Left ventricle myocardium inferior (tissue), 1 donor: ENCODE measurements around the gene SFXN1. TPM values are rescaled to one million over a fixed set of nuclear protein-coding genes. Genes with fewer than 3 reads are reported as not detected.

Experiments used
- DNase-seq: peaks from one replicate; pipeline ENCODE4 v3.0.0-alpha.2; 2020
- H3K27ac ChIP-seq: fragments of 200-600 bp; replicated peaks from 2 replicates; pipeline ENCODE4 v1.8.0; 2021
- H3K27me3 ChIP-seq: fragments of 200-600 bp; 2 replicates; pipeline ENCODE4 v1.8.0; 2021; ENCODE audit warnings: low read depth
- H3K36me3 ChIP-seq: fragments of 200-600 bp; 2 replicates; pipeline ENCODE4 v1.8.0; 2021
- H3K4me1 ChIP-seq: fragments of 200-600 bp; 2 replicates; pipeline ENCODE4 v1.8.0; 2021
- H3K4me3 ChIP-seq: fragments of 200-600 bp; 2 replicates; pipeline ENCODE4 v1.8.0; 2021; ENCODE audit warnings: mild to moderate bottlenecking, moderate library complexity
- H3K9me3 ChIP-seq: fragments of 200-600 bp; replicated peaks from 2 replicates; pipeline ENCODE4 v1.8.0; 2021
- intact Hi-C: fragments of 100-400 bp; cut with micrococcal nuclease; formaldehyde crosslinking; loops from one replicate; pipeline ENCODE4 v1.11.0; 2022
- total RNA-seq: library from RNA; stranded (reverse); fragmentation: NEBNext Ultra II Directional; extraction: Animal tissue kit (Norgen Biotek cat#: 25700); gene quantifications from one replicate; pipeline ENCODE4 v1.2.1, GENCODE V29; 2021
- TF ChIP-seq, protein P1 (sequence below): fragments of 200-600 bp; IDR thresholded peaks from 2 replicates; pipeline ENCODE4 v1.8.0; 2021; ENCODE audit warnings: antibody characterized with exemption, mild to moderate bottlenecking, borderline replicate concordance
- donor health status: DM: no; HTN: yes; CAD: no; lungs with severe emphysema.

SFXN1 gene
- total RNA-seq, 1 donor from 2014 or later: 37.2 TPM

DNA sequence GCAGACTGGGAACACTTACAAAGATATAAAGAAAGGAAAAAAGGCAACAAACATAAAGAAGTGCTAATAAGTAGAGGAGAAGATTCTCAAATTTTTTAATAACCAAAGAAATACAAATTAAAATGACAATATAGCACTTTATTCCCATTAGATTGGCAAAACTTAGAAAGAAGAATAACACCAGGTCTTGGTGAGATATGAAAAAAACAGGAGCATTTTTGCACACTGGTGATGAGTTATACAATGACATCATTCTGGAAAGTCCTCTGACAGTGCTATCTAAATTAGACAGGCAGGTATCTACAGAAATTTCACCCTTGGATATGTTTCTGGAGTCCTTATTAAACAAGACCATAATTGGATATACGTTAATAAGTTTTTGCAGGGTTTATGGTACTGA is 9.5 kb upstream of the SFXN1 start:
- no peak for DNase-seq
- Histone ChIP-seq H3K36me3 (no peaks in the 10 kb centered on the region), H3K27me3 (peaks cover 36% of the 10 kb centered on the region), H3K27ac (no peak overlapping the region), H3K9me3 (no peaks in the 10 kb centered on the region), H3K4me1 (no peaks in the 10 kb centered on the region), H3K4me3 (no peak overlapping the region)
- TF ChIP-seq, protein P1, sequence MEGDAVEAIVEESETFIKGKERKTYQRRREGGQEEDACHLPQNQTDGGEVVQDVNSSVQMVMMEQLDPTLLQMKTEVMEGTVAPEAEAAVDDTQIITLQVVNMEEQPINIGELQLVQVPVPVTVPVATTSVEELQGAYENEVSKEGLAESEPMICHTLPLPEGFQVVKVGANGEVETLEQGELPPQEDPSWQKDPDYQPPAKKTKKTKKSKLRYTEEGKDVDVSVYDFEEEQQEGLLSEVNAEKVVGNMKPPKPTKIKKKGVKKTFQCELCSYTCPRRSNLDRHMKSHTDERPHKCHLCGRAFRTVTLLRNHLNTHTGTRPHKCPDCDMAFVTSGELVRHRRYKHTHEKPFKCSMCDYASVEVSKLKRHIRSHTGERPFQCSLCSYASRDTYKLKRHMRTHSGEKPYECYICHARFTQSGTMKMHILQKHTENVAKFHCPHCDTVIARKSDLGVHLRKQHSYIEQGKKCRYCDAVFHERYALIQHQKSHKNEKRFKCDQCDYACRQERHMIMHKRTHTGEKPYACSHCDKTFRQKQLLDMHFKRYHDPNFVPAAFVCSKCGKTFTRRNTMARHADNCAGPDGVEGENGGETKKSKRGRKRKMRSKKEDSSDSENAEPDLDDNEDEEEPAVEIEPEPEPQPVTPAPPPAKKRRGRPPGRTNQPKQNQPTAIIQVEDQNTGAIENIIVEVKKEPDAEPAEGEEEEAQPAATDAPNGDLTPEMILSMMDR: no peak
- intact Hi-C loops: no loop called here

DNA sequence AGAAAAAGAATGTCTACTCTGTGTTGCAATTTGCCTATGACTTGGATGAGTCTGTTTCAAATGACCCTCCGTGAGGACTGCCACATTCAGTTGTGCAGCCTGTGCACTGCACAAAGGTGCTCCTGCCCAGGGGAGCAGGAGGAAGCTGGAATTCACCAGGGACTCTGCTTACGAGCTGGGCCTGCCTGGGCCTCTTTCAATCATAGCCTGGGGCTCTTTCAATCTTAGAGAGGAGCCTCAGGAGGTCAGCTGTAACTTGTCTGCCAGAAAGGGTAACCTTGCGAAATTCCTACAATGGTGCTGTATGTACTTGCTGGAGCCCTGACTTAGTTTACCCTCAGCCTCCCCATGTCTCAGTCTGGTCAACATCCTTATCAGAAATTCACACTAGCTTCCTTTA is 8.4 kb upstream of the SFXN1 start:
- Histone ChIP-seq H3K36me3 (no peaks in the 10 kb centered on the region), H3K4me3 (no peak overlapping the region), H3K4me1 (no peaks in the 10 kb centered on the region), H3K27ac (no peak overlapping the region), H3K9me3 (no peaks in the 10 kb centered on the region), H3K27me3 (peaks cover 42% of the 10 kb centered on the region)
- intact Hi-C loops: no loop called here
- TF ChIP-seq, protein P1: no peak
- no peak for DNase-seq

DNA sequence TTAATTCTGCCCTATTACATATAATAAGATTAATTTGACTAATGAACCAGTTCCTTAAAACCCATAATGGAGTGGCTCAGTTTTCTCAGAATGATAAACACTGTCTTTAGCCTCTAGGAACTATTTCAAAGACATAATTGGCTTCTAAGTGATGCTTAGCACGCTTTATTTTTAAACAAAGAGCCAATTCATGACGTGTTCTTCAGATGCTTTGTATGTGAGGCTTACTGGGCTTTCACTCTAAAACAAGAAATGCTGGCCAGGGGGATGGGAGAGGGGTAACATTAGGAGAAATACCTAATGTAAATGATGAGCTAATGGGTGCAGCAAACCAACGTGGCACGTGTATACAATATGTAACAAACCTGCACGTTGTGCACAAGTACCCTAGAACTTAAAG is 7.6 kb upstream of the SFXN1 start:
- no peak for DNase-seq
- TF ChIP-seq, protein P1: no peak
- no peaks in the 10 kb centered on the region for H3K9me3 ChIP-seq
- intact Hi-C loops: no loop called here
- no peak overlapping the region for H3K27ac ChIP-seq
- H3K4me1 ChIP-seq: no peaks in the 10 kb centered on the region
- H3K36me3 ChIP-seq: no peaks in the 10 kb centered on the region
- H3K4me3 ChIP-seq: no peak overlapping the region
- H3K27me3 ChIP-seq: peaks cover 42% of the 10 kb centered on the region

DNA sequence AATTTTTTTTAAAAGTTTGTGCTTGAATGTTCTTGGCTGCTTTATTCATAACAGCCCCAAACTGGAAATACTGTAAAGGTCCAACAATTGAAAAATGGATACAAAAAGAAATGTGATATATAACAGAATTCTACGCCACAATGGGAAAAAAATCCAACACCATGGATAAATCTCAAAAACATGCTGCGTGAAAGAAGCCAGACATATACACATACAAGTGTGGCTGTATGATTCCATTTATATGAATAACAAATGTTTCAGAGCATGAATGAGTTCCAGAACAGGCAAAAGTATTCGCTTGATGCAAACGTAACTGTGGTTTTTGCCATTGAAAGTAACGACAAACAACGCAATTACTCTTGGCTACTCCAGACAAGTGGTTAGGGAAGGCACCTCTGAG is 7.2 kb upstream of the SFXN1 start:
- H3K4me1 ChIP-seq: no peaks in the 10 kb centered on the region
- TF ChIP-seq, protein P1: no peak

DNA sequence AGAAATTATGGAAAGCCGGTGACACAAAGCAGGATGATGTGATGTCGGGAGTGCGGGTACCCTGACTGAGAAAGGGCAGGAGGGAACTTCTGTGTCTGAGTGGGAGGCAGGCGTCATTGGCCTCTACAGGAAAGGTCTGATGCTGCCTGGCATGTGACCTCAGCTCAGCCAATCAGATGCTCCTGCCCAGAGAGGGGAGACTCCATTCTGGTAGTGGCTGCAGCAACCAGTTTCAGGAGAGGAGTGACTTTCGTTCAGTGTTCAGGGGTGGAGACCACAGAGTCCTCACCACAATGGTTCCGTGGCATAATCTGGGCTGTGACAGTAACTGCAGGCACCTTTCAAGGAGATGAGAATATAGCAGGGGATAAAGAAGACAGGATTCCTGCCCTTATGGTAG is 6.7 kb upstream of the SFXN1 start:
- DNase-seq: no peak
- Histone ChIP-seq H3K9me3 (no peaks in the 10 kb centered on the region), H3K4me1 (no peaks in the 10 kb centered on the region), H3K27ac (no peak overlapping the region), H3K27me3 (peaks cover 35% of the 10 kb centered on the region), H3K4me3 (no peak overlapping the region), H3K36me3 (no peaks in the 10 kb centered on the region)
- TF ChIP-seq, protein P1: no peak
- intact Hi-C loops: no loop called here

More for the DNA sequence above, 7.2 kb upstream of the SFXN1 start:
- H3K27me3 ChIP-seq: peaks cover 39% of the 10 kb centered on the region
- no peaks in the 10 kb centered on the region for H3K36me3 ChIP-seq
- no peak for DNase-seq
- intact Hi-C loops: no loop called here
- H3K9me3 ChIP-seq: no peaks in the 10 kb centered on the region
- H3K27ac ChIP-seq: no peak overlapping the region
- H3K4me3 ChIP-seq: no peak overlapping the region

DNA sequence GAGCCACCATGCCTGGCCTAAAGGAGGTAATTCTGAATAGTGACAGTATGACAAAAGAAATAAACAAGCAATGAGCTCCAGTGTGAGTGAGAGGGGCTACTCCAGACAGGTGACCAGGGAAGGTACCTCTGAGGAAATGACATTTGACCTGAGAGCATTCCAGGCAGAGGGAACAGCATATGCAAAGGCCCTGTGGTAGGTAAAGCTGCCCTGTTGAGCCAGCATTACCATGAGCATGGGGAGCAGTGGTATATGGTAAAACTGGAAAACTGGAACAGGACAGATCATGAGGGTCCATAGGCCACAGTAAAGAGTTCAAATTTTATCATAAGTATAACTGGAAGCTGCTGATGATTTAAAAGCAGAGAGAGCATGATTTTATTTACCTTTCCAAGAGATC is 6.0 kb upstream of the SFXN1 start:
- TF ChIP-seq, protein P1: no peak
- H3K4me3 ChIP-seq: no peak overlapping the region
- H3K4me1 ChIP-seq: no peaks in the 10 kb centered on the region
- H3K27ac ChIP-seq: no peak overlapping the region
- no peaks in the 10 kb centered on the region for H3K36me3 ChIP-seq
- intact Hi-C loops: no loop called here
- no peaks in the 10 kb centered on the region for H3K9me3 ChIP-seq
- peaks cover 27% of the 10 kb centered on the region for H3K27me3 ChIP-seq
- DNase-seq: no peak
